BLaER1 (cell line): ENCODE data around the gene UNC119B.

Experiments used
- H3K27ac ChIP-seq: shearing (Covaris generic); formaldehyde crosslinking; 2 replicates; pipeline ENCODE4 v1.8.1; 2022
- H3K27me3 ChIP-seq: shearing (Covaris generic); formaldehyde crosslinking; 2 replicates; pipeline ENCODE4 v1.8.1; 2022
- H3K36me3 ChIP-seq: shearing (Covaris generic); formaldehyde crosslinking; 2 replicates; pipeline ENCODE4 v1.8.1; 2022
- H3K4me1 ChIP-seq: shearing (Covaris generic); formaldehyde crosslinking; 2 replicates; pipeline ENCODE4 v1.8.1; 2022
- H3K4me2 ChIP-seq: shearing (Covaris generic); formaldehyde crosslinking; 2 replicates; pipeline ENCODE4 v1.8.1; 2022
- H3K4me3 ChIP-seq: shearing (Covaris generic); formaldehyde crosslinking; 2 replicates; pipeline ENCODE4 v1.8.1; 2022
- H3K9ac ChIP-seq: shearing (Covaris generic); formaldehyde crosslinking; 2 replicates; pipeline ENCODE4 v1.8.1; 2022
- H3K9me3 ChIP-seq: shearing (Covaris generic); formaldehyde crosslinking; 2 replicates; pipeline ENCODE4 v1.8.1; 2022
- H4K20me1 ChIP-seq: shearing (Covaris generic); formaldehyde crosslinking; 2 replicates; pipeline ENCODE4 v1.8.1; 2022
- Cebpa-rat ChIP-seq: shearing (Covaris generic); IDR thresholded peaks from 2 replicates; pipeline ENCODE4 v1.8.1; 2022

The UNC119B gene

DNA sequence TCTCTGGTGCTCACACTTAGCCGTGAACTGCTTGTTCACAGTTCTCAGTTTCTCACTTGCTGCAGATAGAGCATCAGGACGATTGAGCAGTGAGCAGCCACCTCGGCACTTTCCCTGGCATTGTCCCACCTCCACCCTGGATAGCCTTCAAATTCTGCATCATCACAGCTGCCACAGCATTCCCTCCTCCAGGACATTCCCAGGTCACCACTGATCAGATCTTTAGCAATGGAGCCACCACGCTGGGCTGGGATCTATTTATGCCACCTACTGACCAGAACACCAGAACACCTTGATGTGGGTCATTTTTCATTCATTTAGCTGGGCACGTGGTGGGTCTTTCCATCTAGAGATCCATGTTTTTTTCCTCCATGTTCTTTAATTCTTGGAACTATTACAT lies 39.0 kb downstream of the UNC119B start:
- H3K4me2 ChIP-seq: no peak overlapping the region
- no peak overlapping the region for H3K4me3 ChIP-seq
- no peaks in the 10 kb centered on the region for H3K36me3 ChIP-seq
- H4K20me1 ChIP-seq: no peaks in the 10 kb centered on the region
- no peaks in the 10 kb centered on the region for H3K27me3 ChIP-seq
- TF ChIP-seq Cebpa-rat: no peak
- no peak overlapping the region for H3K27ac ChIP-seq
- H3K9me3 ChIP-seq: no peaks in the 10 kb centered on the region
- no peak overlapping the region for H3K9ac ChIP-seq
- H3K4me1 ChIP-seq: no peaks in the 10 kb centered on the region

GRCh38 chr12:120750806-120751205 lies 40.5 kb downstream of the UNC119B start:
- H3K4me1 ChIP-seq: no peaks in the 10 kb centered on the region
- no peak overlapping the region for H3K9ac ChIP-seq
- H3K4me3 ChIP-seq: no peak overlapping the region
- no peak for TF ChIP-seq Cebpa-rat
- no peak overlapping the region for H3K27ac ChIP-seq
- H3K27me3 ChIP-seq: no peaks in the 10 kb centered on the region
- no peaks in the 10 kb centered on the region for H4K20me1 ChIP-seq
- no peak overlapping the region for H3K4me2 ChIP-seq
- H3K36me3 ChIP-seq: no peaks in the 10 kb centered on the region
- peaks cover 11% of the 10 kb centered on the region for H3K9me3 ChIP-seq

GRCh38 chr12:120751389-120751788 lies 41.1 kb downstream of the UNC119B start:
- Histone ChIP-seq H4K20me1 (no peaks in the 10 kb centered on the region), H3K9me3 (peaks cover 11% of the 10 kb centered on the region), H3K36me3 (no peaks in the 10 kb centered on the region), H3K4me1 (no peaks in the 10 kb centered on the region), H3K4me2 (no peak overlapping the region), H3K27me3 (no peaks in the 10 kb centered on the region), H3K27ac (no peak overlapping the region), H3K4me3 (no peak overlapping the region), H3K9ac (no peak overlapping the region)
- TF ChIP-seq Cebpa-rat: no peak

DNA sequence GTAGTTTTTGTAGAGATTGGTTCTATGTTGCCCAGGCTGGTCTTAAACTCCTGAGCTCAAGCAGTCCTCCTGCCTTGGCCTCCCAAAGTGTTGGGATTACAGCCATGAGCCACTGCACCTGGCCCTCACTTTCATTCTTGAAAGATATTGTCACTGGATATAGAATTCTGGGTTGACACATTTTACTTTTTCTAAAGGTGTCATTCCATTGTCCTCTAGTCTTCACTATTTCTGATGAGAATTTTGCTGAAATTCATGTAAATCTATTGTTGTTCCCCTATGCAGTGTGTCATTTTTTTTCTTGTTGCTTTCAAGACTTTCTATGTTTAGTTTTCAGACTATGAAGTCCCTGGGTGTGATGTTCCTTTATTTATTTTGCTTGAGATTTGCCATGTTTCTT lies 44.5 kb downstream of the UNC119B start:
- TF ChIP-seq Cebpa-rat: no peak
- H4K20me1 ChIP-seq: peaks cover 28% of the 10 kb centered on the region
- no peak overlapping the region for H3K4me2 ChIP-seq
- H3K36me3 ChIP-seq: no peaks in the 10 kb centered on the region
- H3K4me3 ChIP-seq: no peak overlapping the region
- no peak overlapping the region for H3K9ac ChIP-seq
- H3K4me1 ChIP-seq: peaks cover 10% of the 10 kb centered on the region
- peaks cover 11% of the 10 kb centered on the region for H3K9me3 ChIP-seq
- H3K27me3 ChIP-seq: peaks cover 31% of the 10 kb centered on the region
- H3K27ac ChIP-seq: no peak overlapping the region

DNA sequence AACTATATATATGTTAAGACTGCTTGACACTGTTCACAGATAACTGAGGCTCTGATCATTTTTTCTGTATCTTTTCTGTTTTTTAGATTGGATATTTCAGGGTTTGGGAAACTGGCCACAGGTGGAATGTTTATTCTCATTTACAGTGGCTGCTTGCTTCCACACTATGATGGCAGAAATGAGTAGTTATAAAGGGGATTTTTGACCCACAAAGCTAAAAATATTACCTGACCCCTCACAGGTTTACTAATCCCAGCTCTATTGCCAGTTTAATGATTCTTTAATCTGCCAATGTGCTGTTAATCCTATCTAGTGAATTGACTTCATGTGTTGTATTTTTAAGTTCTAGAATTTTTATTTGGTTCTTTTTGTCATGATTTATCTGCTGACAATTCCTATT lies 45.0 kb downstream of the UNC119B start:
- Histone ChIP-seq H3K4me2 (no peak overlapping the region), H3K27ac (no peak overlapping the region), H3K36me3 (no peaks in the 10 kb centered on the region), H3K4me3 (no peak overlapping the region), H3K27me3 (peaks cover 36% of the 10 kb centered on the region), H3K9me3 (peaks cover 11% of the 10 kb centered on the region), H3K9ac (no peak overlapping the region), H3K4me1 (peaks cover 15% of the 10 kb centered on the region), H4K20me1 (peaks cover 33% of the 10 kb centered on the region)
- TF ChIP-seq Cebpa-rat: no peak

GRCh38 chr12:120757226-120757742 lies 47.0 kb downstream of the UNC119B start:
- peaks cover 16% of the 10 kb centered on the region; the same call in 1 of the 2 replicates for H3K36me3 ChIP-seq
- no peak for TF ChIP-seq Cebpa-rat
- peaks cover 56% of the 10 kb centered on the region for H3K27me3 ChIP-seq
- peaks cover 23% of the 10 kb centered on the region for H3K4me1 ChIP-seq
- H3K9me3 ChIP-seq: peaks cover 11% of the 10 kb centered on the region
- H3K27ac ChIP-seq: no peak overlapping the region
- no peak overlapping the region for H3K4me3 ChIP-seq
- H3K9ac ChIP-seq: no peak overlapping the region
- H3K4me2 ChIP-seq: no peak overlapping the region
- peaks cover 53% of the 10 kb centered on the region for H4K20me1 ChIP-seq

- H3K4me2 ChIP-seq: no peak overlapping the region
- H3K9ac ChIP-seq: no peak overlapping the region
- H3K36me3 ChIP-seq: peaks cover 20% of the 10 kb centered on the region
- TF ChIP-seq Cebpa-rat: no peak
- H3K27ac ChIP-seq: no peak overlapping the region
- peaks cover 60% of the 10 kb centered on the region for H4K20me1 ChIP-seq
- H3K4me3 ChIP-seq: no peak overlapping the region
- peaks cover 11% of the 10 kb centered on the region for H3K9me3 ChIP-seq
- peaks cover 23% of the 10 kb centered on the region for H3K4me1 ChIP-seq
- H3K27me3 ChIP-seq: peaks cover 61% of the 10 kb centered on the region
Measured at GRCh38 chr12:120757949-120758348, 47.7 kb downstream of the UNC119B start.

DNA sequence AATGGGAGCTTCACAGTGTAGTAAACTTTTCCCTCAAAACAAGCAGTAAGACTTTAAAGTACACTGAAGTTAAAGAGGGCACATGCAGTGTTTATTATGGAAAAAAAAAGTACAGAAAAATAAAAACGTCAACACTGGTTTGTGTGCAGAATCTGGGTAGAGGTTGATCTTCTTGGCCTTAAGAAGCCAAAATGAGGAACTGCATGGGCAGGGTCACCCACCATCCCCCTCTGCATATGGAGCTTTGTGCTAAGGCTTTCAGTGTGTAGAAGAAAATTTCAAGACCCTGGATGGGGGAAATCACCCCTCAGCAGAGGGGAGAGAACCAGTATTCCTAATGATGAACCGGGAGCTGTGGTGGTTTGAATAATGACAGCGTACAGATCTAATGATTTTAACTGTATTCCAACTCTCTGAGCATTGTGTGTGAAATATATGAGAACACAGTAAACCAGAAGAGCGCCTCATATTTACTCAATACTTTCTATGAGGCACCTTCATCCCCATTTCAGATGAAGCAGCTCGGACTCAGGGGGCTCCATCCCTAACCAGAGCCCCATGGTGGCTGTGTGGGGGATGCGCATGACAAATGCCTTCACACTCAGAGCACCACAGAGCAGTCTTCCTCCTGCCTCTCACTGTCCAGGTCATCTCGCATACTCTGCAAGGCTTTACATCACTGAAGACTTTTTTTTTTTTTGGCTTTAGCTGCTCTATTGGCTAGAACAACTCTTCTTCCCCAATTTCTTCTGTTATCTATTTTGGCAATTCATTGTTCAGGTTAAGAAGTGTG lies 48.7 kb downstream of the UNC119B start:
- H3K27ac ChIP-seq: no peak overlapping the region
- H3K27me3 ChIP-seq: peaks cover 66% of the 10 kb centered on the region
- TF ChIP-seq Cebpa-rat: no peak
- peaks cover 11% of the 10 kb centered on the region for H3K9me3 ChIP-seq
- H4K20me1 ChIP-seq: peaks cover 70% of the 10 kb centered on the region
- H3K9ac ChIP-seq: no peak overlapping the region
- peaks cover 31% of the 10 kb centered on the region for H3K36me3 ChIP-seq
- peak overlapping the region; percentile 80 for H3K4me2 ChIP-seq
- H3K4me1 ChIP-seq: peaks cover 23% of the 10 kb centered on the region
- no peak overlapping the region for H3K4me3 ChIP-seq

- H3K9me3 ChIP-seq: peaks cover 6% of the 10 kb centered on the region; the same call in 1 of the 2 replicates
- H4K20me1 ChIP-seq: peaks cover 78% of the 10 kb centered on the region
- no peak overlapping the region for H3K4me3 ChIP-seq
- peaks cover 23% of the 10 kb centered on the region for H3K4me1 ChIP-seq
- 0 out of 2 replicates have a peak, but pooled peaks have one; percentile 13 for TF ChIP-seq Cebpa-rat
- peaks cover 66% of the 10 kb centered on the region for H3K27me3 ChIP-seq
- peak overlapping the region; percentile 80 for H3K4me2 ChIP-seq
- H3K36me3 ChIP-seq: peaks cover 39% of the 10 kb centered on the region
- no peak overlapping the region for H3K27ac ChIP-seq
- H3K9ac ChIP-seq: no peak overlapping the region
Measured at GRCh38 chr12:120759591-120760348, 49.5 kb downstream of the UNC119B start.
